Adipocyte (in vitro differentiated cells): ENCODE results near the gene COL6A1.
"Not testable (repeated sequence)": the region's sequence is repeated elsewhere in the genome, so short reads cannot be mapped to it uniquely, and the experiment has no call there.

ENCODE experiments used
- DNase-seq: peaks from one replicate; pipeline ENCODE4 v3.0.0-alpha.2; 2015; ENCODE audit warnings: low read depth
- H3K27me3 ChIP-seq: replicated peaks from 2 replicates; pipeline ENCODE4 v1.7.0; 2013; ENCODE audit warnings: mild to moderate bottlenecking, low read length, moderate library complexity; ENCODE audit not compliant: control insufficient read depth, insufficient read depth
- H3K36me3 ChIP-seq: 2 replicates; pipeline ENCODE4 v1.7.0; 2013; ENCODE audit warnings: low read length, mild to moderate bottlenecking, moderate library complexity; ENCODE audit not compliant: control insufficient read depth, insufficient read depth, severe bottlenecking
- H3K4me1 ChIP-seq: 2 replicates; pipeline ENCODE4 v1.7.0; 2013; ENCODE audit warnings: mild to moderate bottlenecking, low read length, moderate library complexity; ENCODE audit not compliant: control insufficient read depth, insufficient read depth
- H3K4me3 ChIP-seq: 2 replicates; pipeline ENCODE4 v1.7.0; 2013; ENCODE audit warnings: mild to moderate bottlenecking, low read length, moderate library complexity
- H3K9ac ChIP-seq: 2 replicates; pipeline ENCODE4 v1.7.0; 2013; ENCODE audit warnings: mild to moderate bottlenecking, low read length, moderate library complexity
- H3K9me3 ChIP-seq: 2 replicates; pipeline ENCODE4 v1.7.0; 2013; ENCODE audit warnings: mild to moderate bottlenecking, low read length, moderate library complexity; ENCODE audit not compliant: control insufficient read depth

COL6A1 gene

GRCh38 chr21:46045154-46045553 lies 63.6 kb downstream of the COL6A1 start:
- Histone ChIP-seq H3K27me3 (no peaks in the 10 kb centered on the region), H3K4me3 (no peak overlapping the region), H3K4me1 (peaks cover 33% of the 10 kb centered on the region), H3K9ac (peak overlapping the region; percentile 46), H3K9me3 (no peaks in the 10 kb centered on the region), H3K36me3 (no peaks in the 10 kb centered on the region)
- DNase-seq = no peak

- no peak overlapping the region for H3K9ac ChIP-seq
- DNase-seq = no peak
- H3K4me3 ChIP-seq = no peak overlapping the region
- H3K4me1 ChIP-seq = peaks cover 37% of the 10 kb centered on the region
- no peaks in the 10 kb centered on the region for H3K27me3 ChIP-seq
- H3K36me3 ChIP-seq = no peaks in the 10 kb centered on the region
- no peaks in the 10 kb centered on the region for H3K9me3 ChIP-seq
These were observed 64.9 kb downstream of the COL6A1 start for GRCh38 chr21:46046471-46046870.

- not testable (repeated sequence) for DNase-seq, H3K27me3 ChIP-seq, H3K4me3 ChIP-seq, H3K36me3 ChIP-seq, H3K9ac ChIP-seq, H3K9me3 ChIP-seq
- H3K4me1 ChIP-seq = peaks cover 37% of the 10 kb centered on the region
These were observed 65.3 kb downstream of the COL6A1 start for GRCh38 chr21:46046906-46047305.

- no peaks in the 10 kb centered on the region for H3K27me3 ChIP-seq
- no peaks in the 10 kb centered on the region for H3K9me3 ChIP-seq
- H3K4me3 ChIP-seq = peak overlapping the region; percentile 32
- H3K36me3 ChIP-seq = no peaks in the 10 kb centered on the region
- peaks cover 49% of the 10 kb centered on the region for H3K4me1 ChIP-seq
- H3K9ac ChIP-seq = peak overlapping the region; percentile 78
- DNase-seq = peak; percentile 98
These were observed 67.6 kb downstream of the COL6A1 start for GRCh38 chr21:46048926-46049889.

- no peak for DNase-seq
- Histone ChIP-seq H3K27me3 (no peaks in the 10 kb centered on the region), H3K4me3 (peak overlapping the region; percentile 23), H3K9ac (peak overlapping the region; percentile 69), H3K36me3 (no peaks in the 10 kb centered on the region), H3K4me1 (peaks cover 46% of the 10 kb centered on the region), H3K9me3 (no peaks in the 10 kb centered on the region)
These were observed 68.5 kb downstream of the COL6A1 start for GRCh38 chr21:46049890-46050667.

GRCh38 chr21:46050668-46051378 lies 69.3 kb downstream of the COL6A1 start:
- Histone ChIP-seq H3K9ac (peak overlapping the region; percentile 69), H3K4me1 (peaks cover 46% of the 10 kb centered on the region), H3K27me3 (no peaks in the 10 kb centered on the region), H3K4me3 (no peak overlapping the region), H3K9me3 (no peaks in the 10 kb centered on the region), H3K36me3 (no peaks in the 10 kb centered on the region)
- no peak for DNase-seq

GRCh38 chr21:46051379-46051770 lies 69.8 kb downstream of the COL6A1 start:
- Histone ChIP-seq H3K4me3 (no peak overlapping the region), H3K9ac (peak overlapping the region; percentile 69), H3K27me3 (no peaks in the 10 kb centered on the region), H3K9me3 (no peaks in the 10 kb centered on the region), H3K4me1 (peaks cover 51% of the 10 kb centered on the region), H3K36me3 (no peaks in the 10 kb centered on the region)
- DNase-seq = no peak

GRCh38 chr21:46051821-46052675 lies 70.5 kb downstream of the COL6A1 start:
- H3K4me1 ChIP-seq = peaks cover 57% of the 10 kb centered on the region
- H3K27me3 ChIP-seq = no peaks in the 10 kb centered on the region
- no peak overlapping the region for H3K4me3 ChIP-seq
- H3K36me3 ChIP-seq = no peaks in the 10 kb centered on the region
- H3K9ac ChIP-seq = peak overlapping the region; percentile 69
- H3K9me3 ChIP-seq = no peaks in the 10 kb centered on the region
- DNase-seq = no peak

GRCh38 chr21:46052703-46053651 lies 71.4 kb downstream of the COL6A1 start:
- Histone ChIP-seq H3K27me3 (no peaks in the 10 kb centered on the region), H3K4me3 (no peak overlapping the region), H3K4me1 (peaks cover 61% of the 10 kb centered on the region), H3K9ac (peak overlapping the region; percentile 47), H3K9me3 (no peaks in the 10 kb centered on the region), H3K36me3 (no peaks in the 10 kb centered on the region)
- DNase-seq = peak; percentile 58
